Memory B cell (primary cell): ENCODE measurements around the gene SPTBN4.
"Not testable (repeated sequence)": the region's sequence is repeated elsewhere in the genome, so short reads cannot be mapped to it uniquely, and the experiment has no call there.

Source experiments
- ATAC-seq: fragments of 150-1000 bp; cut with Tn5 transposase; 2 replicates; pipeline ENCODE4 v1.10.0; 2021; ENCODE audit warnings: low read depth, mild to moderate bottlenecking, moderate library complexity
- DNase-seq, 2 donors: peaks; one replicate each; pipeline ENCODE4 v3.0.0; 2022; ENCODE audit warnings: low spot score in 2 of 2
- H3K27ac Mint-ChIP-seq: one replicate; pipeline ENCODE4 v1.8.0; 2022; ENCODE audit warnings: mild to moderate bottlenecking, moderate library complexity, mixed read lengths
- H3K27me3 Mint-ChIP-seq: one replicate; pipeline ENCODE4 v1.8.0; 2022; ENCODE audit warnings: mixed read lengths
- H3K36me3 Mint-ChIP-seq: one replicate; pipeline ENCODE4 v1.8.0; 2022; ENCODE audit warnings: mild to moderate bottlenecking, mixed read lengths
- H3K4me1 Mint-ChIP-seq: one replicate; pipeline ENCODE4 v1.8.0; 2022; ENCODE audit warnings: mixed read lengths
- H3K4me3 Mint-ChIP-seq: one replicate; pipeline ENCODE4 v1.8.0; 2022; ENCODE audit warnings: mild to moderate bottlenecking, moderate library complexity, mixed read lengths
- H3K9me3 Mint-ChIP-seq: one replicate; pipeline ENCODE4 v1.8.0; 2022; ENCODE audit warnings: mixed read lengths

SPTBN4 gene

GRCh38 chr19:40528533-40529092 is 61.8 kb downstream of the SPTBN4 start:
- no peak for ATAC-seq
- H3K4me1 Mint-ChIP-seq = peaks cover 18% of the 10 kb centered on the region
- H3K27me3 Mint-ChIP-seq = peaks cover 19% of the 10 kb centered on the region
- no peak for DNase-seq
- no peak overlapping the region for H3K4me3 Mint-ChIP-seq
- H3K27ac Mint-ChIP-seq = no peak overlapping the region
- H3K9me3 Mint-ChIP-seq = peaks cover 1% of the 10 kb centered on the region
- no peaks in the 10 kb centered on the region for H3K36me3 Mint-ChIP-seq

- DNase-seq = peak; percentile 93 to 97
- Mint-ChIP-seq H3K27me3 (peaks cover 22% of the 10 kb centered on the region), H3K9me3 (peaks cover 6% of the 10 kb centered on the region), H3K27ac (no peak overlapping the region), H3K4me3 (peak overlapping the region; percentile 65), H3K36me3 (no peaks in the 10 kb centered on the region), H3K4me1 (peaks cover 20% of the 10 kb centered on the region)
- ATAC-seq = peak; percentile 83
These were observed 62.5 kb downstream of the SPTBN4 start for GRCh38 chr19:40529093-40529954.

GRCh38 chr19:40530091-40530901 is 63.5 kb downstream of the SPTBN4 start:
- H3K27ac Mint-ChIP-seq = no peak overlapping the region

GRCh38 chr19:40533508-40533907 is 66.7 kb downstream of the SPTBN4 start:
- H3K4me1 Mint-ChIP-seq = peaks cover 17% of the 10 kb centered on the region
- H3K27me3 Mint-ChIP-seq = peaks cover 22% of the 10 kb centered on the region
- H3K4me3 Mint-ChIP-seq = no peak overlapping the region
- no peak for ATAC-seq
- H3K27ac Mint-ChIP-seq = no peak overlapping the region
- peaks cover 7% of the 10 kb centered on the region for H3K9me3 Mint-ChIP-seq
- no peaks in the 10 kb centered on the region for H3K36me3 Mint-ChIP-seq
- DNase-seq = no peak

More at GRCh38 chr19:40530091-40530901, 63.5 kb downstream of the SPTBN4 start:
- ATAC-seq (no peak), DNase-seq (no peak)
- H3K9me3 Mint-ChIP-seq = peaks cover 7% of the 10 kb centered on the region
- H3K4me3 Mint-ChIP-seq = peak overlapping the region; percentile 25
- H3K27me3 Mint-ChIP-seq = peaks cover 23% of the 10 kb centered on the region
- H3K4me1 Mint-ChIP-seq = peaks cover 20% of the 10 kb centered on the region
- no peaks in the 10 kb centered on the region for H3K36me3 Mint-ChIP-seq

- peaks cover 19% of the 10 kb centered on the region for H3K27me3 Mint-ChIP-seq
- peaks cover 7% of the 10 kb centered on the region for H3K9me3 Mint-ChIP-seq
- H3K4me3 Mint-ChIP-seq = no peak overlapping the region
- peaks cover 14% of the 10 kb centered on the region for H3K4me1 Mint-ChIP-seq
- ATAC-seq = no peak
- no peak for DNase-seq
- no peak overlapping the region for H3K27ac Mint-ChIP-seq
- H3K36me3 Mint-ChIP-seq = no peaks in the 10 kb centered on the region
These were observed 67.3 kb downstream of the SPTBN4 start for GRCh38 chr19:40534148-40534547.

- Mint-ChIP-seq H3K36me3 (no peaks in the 10 kb centered on the region), H3K27me3 (peaks cover 16% of the 10 kb centered on the region), H3K9me3 (peaks cover 3% of the 10 kb centered on the region), H3K4me1 (no peaks in the 10 kb centered on the region), H3K4me3 (no peak overlapping the region), H3K27ac (no peak overlapping the region)
- DNase-seq (no peak), ATAC-seq (no peak)
These were observed 72.3 kb downstream of the SPTBN4 start for GRCh38 chr19:40539070-40539469.

- Mint-ChIP-seq H3K27me3 (peaks cover 18% of the 10 kb centered on the region), H3K27ac (no peak overlapping the region)
- no peak for ATAC-seq
These were observed 75.5 kb downstream of the SPTBN4 start for GRCh38 chr19:40542202-40542859.

GRCh38 chr19:40543029-40543597 is 76.3 kb downstream of the SPTBN4 start:
- Mint-ChIP-seq H3K9me3 (no peaks in the 10 kb centered on the region), H3K4me1 (no peaks in the 10 kb centered on the region), H3K27me3 (peaks cover 15% of the 10 kb centered on the region), H3K27ac (no peak overlapping the region), H3K4me3 (no peak overlapping the region), H3K36me3 (no peaks in the 10 kb centered on the region)
- DNase-seq (no peak), ATAC-seq (no peak)

More at GRCh38 chr19:40542202-40542859, 75.5 kb downstream of the SPTBN4 start:
- DNase-seq = no peak
- no peak overlapping the region for H3K4me3 Mint-ChIP-seq
- no peaks in the 10 kb centered on the region for H3K9me3 Mint-ChIP-seq
- H3K4me1 Mint-ChIP-seq = no peaks in the 10 kb centered on the region
- H3K36me3 Mint-ChIP-seq = no peaks in the 10 kb centered on the region

GRCh38 chr19:40546153-40546841 is 79.5 kb downstream of the SPTBN4 start:
- not testable (repeated sequence) for H3K4me1 Mint-ChIP-seq, H3K27ac Mint-ChIP-seq, H3K9me3 Mint-ChIP-seq, DNase-seq, H3K4me3 Mint-ChIP-seq, H3K36me3 Mint-ChIP-seq, ATAC-seq
- peaks cover 25% of the 10 kb centered on the region for H3K27me3 Mint-ChIP-seq

- H3K9me3 Mint-ChIP-seq, H3K27ac Mint-ChIP-seq, ATAC-seq, H3K4me1 Mint-ChIP-seq, H3K4me3 Mint-ChIP-seq, DNase-seq, H3K36me3 Mint-ChIP-seq: not testable (repeated sequence)
- H3K27me3 Mint-ChIP-seq = peaks cover 25% of the 10 kb centered on the region
These were observed 80.4 kb downstream of the SPTBN4 start for GRCh38 chr19:40547190-40547589.

GRCh38 chr19:40547836-40548235 is 81.0 kb downstream of the SPTBN4 start:
- no peak overlapping the region for H3K27ac Mint-ChIP-seq
- H3K9me3 Mint-ChIP-seq = no peaks in the 10 kb centered on the region
- H3K36me3 Mint-ChIP-seq = no peaks in the 10 kb centered on the region
- no peak for ATAC-seq
- peaks cover 26% of the 10 kb centered on the region for H3K27me3 Mint-ChIP-seq
- peaks cover 9% of the 10 kb centered on the region for H3K4me1 Mint-ChIP-seq
- no peak overlapping the region for H3K4me3 Mint-ChIP-seq
- no peak for DNase-seq

- H3K27ac Mint-ChIP-seq = no peak overlapping the region
- peaks cover 12% of the 10 kb centered on the region for H3K4me1 Mint-ChIP-seq
- DNase-seq = peak; percentile 50 to 55
- peak; percentile 83 for ATAC-seq
- H3K27me3 Mint-ChIP-seq = peaks cover 35% of the 10 kb centered on the region
- no peak overlapping the region for H3K4me3 Mint-ChIP-seq
- no peaks in the 10 kb centered on the region for H3K36me3 Mint-ChIP-seq
- H3K9me3 Mint-ChIP-seq = no peaks in the 10 kb centered on the region
These were observed 82.4 kb downstream of the SPTBN4 start for GRCh38 chr19:40549007-40549708.
